Neural cell (in vitro differentiated cells): ENCODE measurements around the gene CHST11. TPM values are rescaled to one million over a fixed set of nuclear protein-coding genes. Genes with fewer than 3 reads are reported as not detected.

ENCODE experiments used
- H2AFZ ChIP-seq: fragments of 200-600, 300-800 bp; sonication (generic), shearing (Covaris generic); 2 replicates; pipeline ENCODE4 v1.6.0; 2014; ENCODE audit warnings: low read depth, mild to moderate bottlenecking, antibody characterized with exemption, low read length, moderate library complexity
- H3F3A ChIP-seq: fragments of 200-600 bp; shearing (Covaris generic); 2 replicates; pipeline ENCODE4 v1.6.1; 2016; ENCODE audit warnings: mild to moderate bottlenecking, moderate library complexity, mixed read lengths, antibody characterized with exemption, low read length; ENCODE audit not compliant: insufficient read depth, poor library complexity, severe bottlenecking
- H3K27ac ChIP-seq: fragments of 200-600, 300-800 bp; sonication (generic), shearing (Covaris generic); 2 replicates; pipeline ENCODE4 v1.5.1; 2014; ENCODE audit warnings: mild to moderate bottlenecking, low read length, moderate library complexity
- H3K27me3 ChIP-seq: fragments of 300-800, 200-600 bp; sonication (generic), shearing (Covaris generic); 2 replicates; pipeline ENCODE4 v1.6.0; 2014; ENCODE audit warnings: mild to moderate bottlenecking, low read depth, low read length, moderate library complexity; ENCODE audit not compliant: insufficient read depth
- H3K36me3 ChIP-seq: fragments of 300-800, 200-600 bp; sonication (generic), shearing (Covaris generic); 2 replicates; pipeline ENCODE4 v1.5.1; 2014; ENCODE audit warnings: mild to moderate bottlenecking, antibody characterized with exemption, low read length, moderate library complexity; ENCODE audit not compliant: insufficient read depth
- H3K4me2 ChIP-seq: fragments of 300-800, 200-600 bp; sonication (generic), shearing (Covaris generic); 2 replicates; pipeline ENCODE4 v1.6.0; 2014; ENCODE audit warnings: mild to moderate bottlenecking, low read length
- H3K4me3 ChIP-seq: fragments of 300-800, 200-600 bp; sonication (generic), shearing (Covaris generic); 2 replicates; pipeline ENCODE4 v1.5.1; 2014; ENCODE audit warnings: mild to moderate bottlenecking, low read length, moderate library complexity
- H3K79me2 ChIP-seq: fragments of 200-600 bp; shearing (Covaris generic); replicated peaks from 2 replicates; pipeline ENCODE4 v1.6.0; 2014; ENCODE audit warnings: mild to moderate bottlenecking, low read length, moderate library complexity; ENCODE audit not compliant: insufficient read depth
- H3K9ac ChIP-seq: fragments of 300-800, 200-600 bp; sonication (generic), shearing (Covaris generic); 2 replicates; pipeline ENCODE4 v1.6.1; 2016; ENCODE audit warnings: mild to moderate bottlenecking, low read length, mixed read lengths
- H3K9me2 ChIP-seq: fragments of 200-600 bp; shearing (Covaris generic); 2 replicates; pipeline ENCODE4 v1.6.1; 2016; ENCODE audit warnings: mild to moderate bottlenecking, low read length, mixed read lengths; ENCODE audit not compliant: insufficient read depth
- H3K9me3 ChIP-seq: fragments of 200-600, 300-800 bp; sonication (generic), shearing (Covaris generic); 2 replicates; pipeline ENCODE4 v1.6.1; 2016; ENCODE audit warnings: mild to moderate bottlenecking, mixed run types, low read length, moderate library complexity, mixed read lengths
- H4K20me1 ChIP-seq: fragments of 200-600 bp; shearing (Covaris generic); 2 replicates; pipeline ENCODE4 v1.6.1; 2016; ENCODE audit warnings: mild to moderate bottlenecking, mixed run types; ENCODE audit not compliant: insufficient read depth
- CTCF ChIP-seq: fragments of 450-650 bp; IDR thresholded peaks from 2 replicates; pipeline ENCODE4 v1.5.1; 2014; ENCODE audit warnings: antibody characterized with exemption, mild to moderate bottlenecking, moderate library complexity; ENCODE audit not compliant: poor library complexity, severe bottlenecking
- EP300 ChIP-seq: fragments of 450-650 bp; conservative IDR thresholded peaks from 2 replicates; pipeline ENCODE4 v1.6.1; 2014; ENCODE audit warnings: antibody characterized with exemption, mild to moderate bottlenecking, moderate library complexity; ENCODE audit not compliant: poor library complexity, severe bottlenecking
- EZH2 ChIP-seq: fragments of 200-600, 300-800 bp; shearing (Covaris generic), sonication (generic); IDR thresholded peaks from 2 replicates; pipeline ENCODE4 v1.6.1; 2014; ENCODE audit warnings: antibody characterized with exemption, low read length, borderline replicate concordance, mild to moderate bottlenecking; ENCODE audit not compliant: insufficient read depth, poor library complexity, severe bottlenecking
- MXI1 ChIP-seq: fragments of 450-650 bp; conservative IDR thresholded peaks from 2 replicates; pipeline ENCODE4 v1.6.1; 2014; ENCODE audit warnings: antibody characterized with exemption, mild to moderate bottlenecking; ENCODE audit not compliant: poor library complexity, severe bottlenecking
- POLR2AphosphoS5 ChIP-seq: IDR thresholded peaks from 2 replicates; pipeline ENCODE4 v1.6.1; 2012
- RAD21 ChIP-seq: fragments of 450-650 bp; conservative IDR thresholded peaks from 2 replicates; pipeline ENCODE4 v1.6.1; 2014; ENCODE audit warnings: antibody characterized with exemption, mild to moderate bottlenecking, moderate library complexity
- REST ChIP-seq: IDR thresholded peaks from 2 replicates; pipeline ENCODE4 v1.6.1; 2012; ENCODE audit warnings: borderline replicate concordance
- SMC3 ChIP-seq: fragments of 450-650 bp; conservative IDR thresholded peaks from 2 replicates; pipeline ENCODE4 v1.6.1; 2014; ENCODE audit warnings: antibody characterized with exemption, mild to moderate bottlenecking, moderate library complexity; ENCODE audit not compliant: poor library complexity
- TAF1 ChIP-seq: IDR thresholded peaks from 2 replicates; pipeline ENCODE4 v1.6.1; 2012; ENCODE audit warnings: low read depth
- polyA plus RNA-seq: library from polyadenylated mRNA; depleted of rRNA; stranded (reverse); fragments of >200 nt; gene quantifications from 2 replicates; pipeline ENCODE4 v1.2.3, GENCODE V29; 2014

CHST11 gene
- polyA plus RNA-seq, 1 donor from 2014 or later: 15.0 TPM

- no peaks in the 10 kb centered on the region for H3K79me2 ChIP-seq
- no peaks in the 10 kb centered on the region for H3K27me3 ChIP-seq
- no peaks in the 10 kb centered on the region for H3K9me2 ChIP-seq
- TF ChIP-seq REST: no peak
- TF ChIP-seq MXI1: no peak
- TF ChIP-seq TAF1: no peak
- TF ChIP-seq EZH2: no peak
- no peak for TF ChIP-seq CTCF
- no peak overlapping the region for H3K9ac ChIP-seq
- H3K27ac ChIP-seq: no peak overlapping the region
- no peak overlapping the region for H3K4me3 ChIP-seq
- no peak overlapping the region for H2AFZ ChIP-seq
- no peaks in the 10 kb centered on the region for H4K20me1 ChIP-seq
- H3K36me3 ChIP-seq: no peaks in the 10 kb centered on the region
- H3K4me2 ChIP-seq: no peak overlapping the region
- no peaks in the 10 kb centered on the region for H3F3A ChIP-seq
- H3K9me3 ChIP-seq: no peaks in the 10 kb centered on the region
These were observed 292.8 kb downstream of the CHST11 start for GRCh38 chr12:104749545-104749944.

- Histone ChIP-seq H3K79me2 (no peaks in the 10 kb centered on the region), H3F3A (no peaks in the 10 kb centered on the region), H3K4me2 (no peak overlapping the region), H3K9ac (no peak overlapping the region), H3K27ac (no peak overlapping the region), H3K9me3 (no peaks in the 10 kb centered on the region), H2AFZ (no peak overlapping the region), H3K9me2 (no peaks in the 10 kb centered on the region), H4K20me1 (no peaks in the 10 kb centered on the region), H3K36me3 (no peaks in the 10 kb centered on the region), H3K4me3 (no peak overlapping the region), H3K27me3 (no peaks in the 10 kb centered on the region)
- TF ChIP-seq TAF1 (no peak), RAD21 (no peak), EZH2 (no peak)
These were observed 293.3 kb downstream of the CHST11 start for GRCh38 chr12:104750061-104750460.

- Histone ChIP-seq H3K9ac (no peak overlapping the region), H3K36me3 (no peaks in the 10 kb centered on the region), H3K9me3 (no peaks in the 10 kb centered on the region), H3K79me2 (no peaks in the 10 kb centered on the region), H3K27me3 (no peaks in the 10 kb centered on the region), H3F3A (no peaks in the 10 kb centered on the region), H2AFZ (no peak overlapping the region), H3K9me2 (no peaks in the 10 kb centered on the region), H3K4me3 (no peak overlapping the region), H4K20me1 (no peaks in the 10 kb centered on the region), H3K4me2 (no peak overlapping the region), H3K27ac (no peak overlapping the region)
- no peak for TF ChIP-seq TAF1
- no peak for TF ChIP-seq REST
- TF ChIP-seq MXI1: no peak
- no peak for TF ChIP-seq SMC3
- TF ChIP-seq EP300: no peak
- TF ChIP-seq POLR2AphosphoS5: no peak
- TF ChIP-seq RAD21: no peak
- TF ChIP-seq EZH2: no peak
- TF ChIP-seq CTCF: no peak
These were observed 294.4 kb downstream of the CHST11 start for GRCh38 chr12:104751120-104751519.
